ENCODE data around the gene BTBD7. TPM values are rescaled to one million over a fixed set of nuclear protein-coding genes. Genes with fewer than 3 reads are reported as not detected.

Gene BTBD7
- total and polyA plus RNA-seq, 9 of the 15 experiments (the other 6 are each of a cell fraction or from before 2014, with no cell fraction given) = 2.5 to 12.9 (median 6.2) TPM

GRCh38 chr14:93206793-93207467, 125.9 kb downstream of the BTBD7 start, which contains the start of the genes GON7 and UBR7 (continued):
- TF ChIP-seq FOXA3 (CRISPR knock-in tag; conservative IDR thresholded peaks at IDR 0.05 in 1 of 2, IDR thresholded peaks at IDR 0.05 in 1 of 2) (0 out of 4 replicates have a peak, but pooled peaks of 1 of the 2 experiments have one; percentile 24), PPARD (CRISPR knock-in tag; IDR thresholded peaks at IDR 0.05) (no peak), PTBP1 (IDR thresholded peaks at IDR 0.05; ENCODE audit: low read depth, low read length) (no peak), POLR2AphosphoS5 (IDR thresholded peaks at IDR 0.05; ENCODE audit: control insufficient read depth, insufficient read depth, low read depth, low read length) (peak; percentile 47; the same call in 1 of the 2 replicates), SMARCA5 (IDR thresholded peaks at IDR 0.05) (no peak), PTRF (tag; IDR thresholded peaks at IDR 0.05) (no peak), ZNF174 (CRISPR knock-in tag; IDR thresholded peaks at IDR 0.05) (no peak), OTX1 (CRISPR knock-in tag; IDR thresholded peaks at IDR 0.05) (no peak), FOXK2 (conservative IDR thresholded peaks at IDR 0.05 in 1 of 2, IDR thresholded peaks at IDR 0.05 in 1 of 2; ENCODE audit: low read depth in 2 of 2) (peak in 1 of 2 experiments; percentile 22; a peak in 1 of 4 replicates), CREB1 (IDR thresholded peaks at IDR 0.05) (peak; percentile 93), CREB1 (CRISPR knock-in tag; IDR thresholded peaks at IDR 0.05) (peak; percentile 88), ZNF274 (IDR thresholded peaks at IDR 0.05; ENCODE audit: borderline replicate concordance, low read depth, low read length) (no peak), ZNF146 (CRISPR knock-in tag; IDR thresholded peaks at IDR 0.05; ENCODE audit: unreplicated experiment) (no peak), JUNB (CRISPR knock-in tag; conservative IDR thresholded peaks at IDR 0.05) (no peak), E2F3 (CRISPR knock-in tag; IDR thresholded peaks at IDR 0.05) (peak; percentile 86), ATF4 (CRISPR knock-in tag; IDR thresholded peaks at IDR 0.05) (no peak), ZNF584 (CRISPR knock-in tag; IDR thresholded peaks at IDR 0.05; ENCODE audit: low read depth) (no peak), TOE1 (IDR thresholded peaks at IDR 0.05; ENCODE audit: borderline replicate concordance) (no peak), TOE1 (CRISPR knock-in tag; IDR thresholded peaks at IDR 0.05; ENCODE audit: borderline replicate concordance, low read depth) (no peak), TSC22D4 (tag; IDR thresholded peaks at IDR 0.05) (no peak)
- TF ChIP-seq, protein P1, sequence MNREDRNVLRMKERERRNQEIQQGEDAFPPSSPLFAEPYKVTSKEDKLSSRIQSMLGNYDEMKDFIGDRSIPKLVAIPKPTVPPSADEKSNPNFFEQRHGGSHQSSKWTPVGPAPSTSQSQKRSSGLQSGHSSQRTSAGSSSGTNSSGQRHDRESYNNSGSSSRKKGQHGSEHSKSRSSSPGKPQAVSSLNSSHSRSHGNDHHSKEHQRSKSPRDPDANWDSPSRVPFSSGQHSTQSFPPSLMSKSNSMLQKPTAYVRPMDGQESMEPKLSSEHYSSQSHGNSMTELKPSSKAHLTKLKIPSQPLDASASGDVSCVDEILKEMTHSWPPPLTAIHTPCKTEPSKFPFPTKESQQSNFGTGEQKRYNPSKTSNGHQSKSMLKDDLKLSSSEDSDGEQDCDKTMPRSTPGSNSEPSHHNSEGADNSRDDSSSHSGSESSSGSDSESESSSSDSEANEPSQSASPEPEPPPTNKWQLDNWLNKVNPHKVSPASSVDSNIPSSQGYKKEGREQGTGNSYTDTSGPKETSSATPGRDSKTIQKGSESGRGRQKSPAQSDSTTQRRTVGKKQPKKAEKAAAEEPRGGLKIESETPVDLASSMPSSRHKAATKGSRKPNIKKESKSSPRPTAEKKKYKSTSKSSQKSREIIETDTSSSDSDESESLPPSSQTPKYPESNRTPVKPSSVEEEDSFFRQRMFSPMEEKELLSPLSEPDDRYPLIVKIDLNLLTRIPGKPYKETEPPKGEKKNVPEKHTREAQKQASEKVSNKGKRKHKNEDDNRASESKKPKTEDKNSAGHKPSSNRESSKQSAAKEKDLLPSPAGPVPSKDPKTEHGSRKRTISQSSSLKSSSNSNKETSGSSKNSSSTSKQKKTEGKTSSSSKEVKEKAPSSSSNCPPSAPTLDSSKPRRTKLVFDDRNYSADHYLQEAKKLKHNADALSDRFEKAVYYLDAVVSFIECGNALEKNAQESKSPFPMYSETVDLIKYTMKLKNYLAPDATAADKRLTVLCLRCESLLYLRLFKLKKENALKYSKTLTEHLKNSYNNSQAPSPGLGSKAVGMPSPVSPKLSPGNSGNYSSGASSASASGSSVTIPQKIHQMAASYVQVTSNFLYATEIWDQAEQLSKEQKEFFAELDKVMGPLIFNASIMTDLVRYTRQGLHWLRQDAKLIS (CRISPR knock-in tag; IDR thresholded peaks at IDR 0.05) = 0 out of 2 replicates have a peak, but pooled peaks have one; percentile 4
- TF ChIP-seq, protein P2, sequence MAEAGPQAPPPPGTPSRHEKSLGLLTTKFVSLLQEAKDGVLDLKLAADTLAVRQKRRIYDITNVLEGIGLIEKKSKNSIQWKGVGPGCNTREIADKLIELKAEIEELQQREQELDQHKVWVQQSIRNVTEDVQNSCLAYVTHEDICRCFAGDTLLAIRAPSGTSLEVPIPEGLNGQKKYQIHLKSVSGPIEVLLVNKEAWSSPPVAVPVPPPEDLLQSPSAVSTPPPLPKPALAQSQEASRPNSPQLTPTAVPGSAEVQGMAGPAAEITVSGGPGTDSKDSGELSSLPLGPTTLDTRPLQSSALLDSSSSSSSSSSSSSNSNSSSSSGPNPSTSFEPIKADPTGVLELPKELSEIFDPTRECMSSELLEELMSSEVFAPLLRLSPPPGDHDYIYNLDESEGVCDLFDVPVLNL (CRISPR knock-in tag; IDR thresholded peaks at IDR 0.05; ENCODE audit: low read depth) = peak; percentile 88

Measured in K562 (cell line).